Hepatocyte (in vitro differentiated cells): ENCODE data around the gene C2CD4D. TPM values are rescaled to one million over a fixed set of nuclear protein-coding genes. Genes with fewer than 3 reads are reported as not detected.

Experiments used
- DNase-seq: peaks from one replicate; pipeline ENCODE4 v3.0.0-alpha.2; 2016; ENCODE audit warnings: low spot score
- H2AFZ ChIP-seq: fragments of 200-600 bp; sonication (generic); 2 replicates; pipeline ENCODE4 v1.6.0; 2016; ENCODE audit warnings: antibody characterized with exemption, mild to moderate bottlenecking
- H3K27ac ChIP-seq: fragments of 200-600 bp; sonication (generic); 2 replicates; pipeline ENCODE4 v1.5.1; 2016; ENCODE audit warnings: mild to moderate bottlenecking
- H3K27me3 ChIP-seq: fragments of 200-600 bp; sonication (generic); 2 replicates; pipeline ENCODE4 v1.6.1; 2016
- H3K36me3 ChIP-seq: fragments of 200-600 bp; sonication (generic); replicated peaks from 2 replicates; pipeline ENCODE4 v1.5.1; 2016; ENCODE audit warnings: low read depth; ENCODE audit not compliant: insufficient read depth
- H3K4me1 ChIP-seq: fragments of 200-600 bp; sonication (generic); 2 replicates; pipeline ENCODE4 v1.5.1; 2016; ENCODE audit warnings: mild to moderate bottlenecking, moderate library complexity; ENCODE audit not compliant: insufficient read depth
- H3K4me2 ChIP-seq: fragments of 200-600 bp; sonication (generic); 2 replicates; pipeline ENCODE4 v1.6.0; 2016
- H3K4me3 ChIP-seq: fragments of 200-600 bp; sonication (generic); 2 replicates; pipeline ENCODE4 v1.5.1; 2016; ENCODE audit warnings: mild to moderate bottlenecking
- H3K79me2 ChIP-seq: fragments of 200-600 bp; sonication (generic); 2 replicates; pipeline ENCODE4 v1.6.0; 2017; ENCODE audit warnings: mild to moderate bottlenecking
- H3K9me2 ChIP-seq: fragments of 200-600 bp; sonication (generic); replicated peaks from 2 replicates; pipeline ENCODE4 v1.6.0; 2017; ENCODE audit warnings: mild to moderate bottlenecking; ENCODE audit not compliant: insufficient read depth
- H3K9me3 ChIP-seq: fragments of 200-600 bp; sonication (generic); 2 replicates; pipeline ENCODE4 v1.5.1; 2016; ENCODE audit warnings: low read depth, mild to moderate bottlenecking
- H4K20me1 ChIP-seq: fragments of 200-600 bp; sonication (generic); 2 replicates; pipeline ENCODE4 v1.6.0; 2016; ENCODE audit warnings: mild to moderate bottlenecking; ENCODE audit not compliant: insufficient read depth, poor library complexity, severe bottlenecking
- EZH2 ChIP-seq: fragments of 200-600 bp; sonication (generic); IDR thresholded peaks from 2 replicates; pipeline ENCODE4 v1.6.1; 2016; ENCODE audit warnings: antibody characterized with exemption, mild to moderate bottlenecking, borderline replicate concordance
- EZH2phosphoT487 ChIP-seq: fragments of 200-600 bp; sonication (generic); IDR thresholded peaks from one replicate; pipeline ENCODE4 v1.6.1; 2018; ENCODE audit warnings: antibody characterized with exemption, mild to moderate bottlenecking, low read depth, moderate library complexity; ENCODE audit not compliant: unreplicated experiment, severe bottlenecking
- WGBS: methylation state at CpG from one replicate; pipeline ENCODE4 v1.1.6; 2016; ENCODE audit warnings: low lambda C conversion rate; ENCODE audit errors: missing lambda C conversion rate; 5-methylcytosine and 5-hydroxymethylcytosine counted together
- polyA plus RNA-seq: library from polyadenylated mRNA; unstranded; fragments of >200 nt; fragmentation: Nextera tagmentation; extraction: Ambion mirVana; gene quantifications from 2 replicates; pipeline ENCODE4 v1.2.1, GENCODE V29; 2016
- total RNA-seq: library from RNA; depleted of rRNA; stranded (reverse); fragments of >200 nt; gene quantifications from 2 replicates; pipeline ENCODE4 v1.2.3, GENCODE V29; 2014
- TF ChIP-seq, protein P1 (sequence below): fragments of 200-600 bp; sonication (generic); IDR thresholded peaks from 2 replicates; pipeline ENCODE4 v1.5.1; 2016; ENCODE audit warnings: antibody characterized with exemption, mild to moderate bottlenecking; ENCODE audit not compliant: poor library complexity

Gene C2CD4D
- total and polyA plus RNA-seq, 2 experiments from 2014 or later: 1.1 TPM; not detected in 1

GRCh38 chr1:151864411-151864810, 24.8 kb upstream of the C2CD4D start:
- 29% methylated on average over 2 of the region's 2 CpGs for WGBS

DNA sequence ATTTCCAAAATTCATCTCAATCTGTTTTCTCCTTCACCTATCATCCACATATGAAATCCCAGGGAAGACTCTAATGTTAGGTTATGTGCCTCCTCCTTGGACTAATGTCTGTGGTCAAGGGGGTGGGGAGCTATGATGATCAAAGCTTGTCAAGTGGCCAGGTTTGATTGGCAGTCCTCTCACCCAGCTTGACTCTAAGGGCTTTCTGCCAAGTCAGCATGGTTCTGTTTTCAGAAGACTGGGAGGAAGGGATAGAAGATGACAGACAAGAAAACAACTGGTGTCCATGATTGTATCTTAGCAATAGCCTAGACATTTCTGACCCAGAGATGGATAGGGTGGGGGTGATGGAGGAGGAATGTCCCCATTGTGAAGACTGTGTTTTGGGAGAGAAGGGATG, 23.0 kb upstream of the C2CD4D start:
- no peak for TF ChIP-seq EZH2phosphoT487
- TF ChIP-seq, protein P1, sequence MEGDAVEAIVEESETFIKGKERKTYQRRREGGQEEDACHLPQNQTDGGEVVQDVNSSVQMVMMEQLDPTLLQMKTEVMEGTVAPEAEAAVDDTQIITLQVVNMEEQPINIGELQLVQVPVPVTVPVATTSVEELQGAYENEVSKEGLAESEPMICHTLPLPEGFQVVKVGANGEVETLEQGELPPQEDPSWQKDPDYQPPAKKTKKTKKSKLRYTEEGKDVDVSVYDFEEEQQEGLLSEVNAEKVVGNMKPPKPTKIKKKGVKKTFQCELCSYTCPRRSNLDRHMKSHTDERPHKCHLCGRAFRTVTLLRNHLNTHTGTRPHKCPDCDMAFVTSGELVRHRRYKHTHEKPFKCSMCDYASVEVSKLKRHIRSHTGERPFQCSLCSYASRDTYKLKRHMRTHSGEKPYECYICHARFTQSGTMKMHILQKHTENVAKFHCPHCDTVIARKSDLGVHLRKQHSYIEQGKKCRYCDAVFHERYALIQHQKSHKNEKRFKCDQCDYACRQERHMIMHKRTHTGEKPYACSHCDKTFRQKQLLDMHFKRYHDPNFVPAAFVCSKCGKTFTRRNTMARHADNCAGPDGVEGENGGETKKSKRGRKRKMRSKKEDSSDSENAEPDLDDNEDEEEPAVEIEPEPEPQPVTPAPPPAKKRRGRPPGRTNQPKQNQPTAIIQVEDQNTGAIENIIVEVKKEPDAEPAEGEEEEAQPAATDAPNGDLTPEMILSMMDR: no peak
- no peak for DNase-seq
- Histone ChIP-seq H3K36me3 (no peaks in the 10 kb centered on the region), H4K20me1 (no peaks in the 10 kb centered on the region), H3K4me3 (no peak overlapping the region), H3K27me3 (no peaks in the 10 kb centered on the region), H3K4me2 (no peak overlapping the region), H3K9me3 (no peaks in the 10 kb centered on the region), H3K79me2 (no peaks in the 10 kb centered on the region), H3K27ac (no peak overlapping the region), H3K4me1 (no peaks in the 10 kb centered on the region), H2AFZ (no peak overlapping the region), H3K9me2 (no peaks in the 10 kb centered on the region)

More at GRCh38 chr1:151864411-151864810, 24.8 kb upstream of the C2CD4D start:
- TF ChIP-seq EZH2phosphoT487 (no peak), EZH2 (no peak)
- TF ChIP-seq, protein P1: no peak
- Histone ChIP-seq H2AFZ (no peak overlapping the region), H4K20me1 (no peaks in the 10 kb centered on the region), H3K4me2 (no peak overlapping the region), H3K79me2 (no peaks in the 10 kb centered on the region), H3K27me3 (no peaks in the 10 kb centered on the region), H3K9me2 (no peaks in the 10 kb centered on the region), H3K27ac (no peak overlapping the region), H3K4me1 (no peaks in the 10 kb centered on the region), H3K4me3 (no peak overlapping the region), H3K9me3 (no peaks in the 10 kb centered on the region), H3K36me3 (no peaks in the 10 kb centered on the region)
- DNase-seq: no peak

- Histone ChIP-seq H3K4me1 (no peaks in the 10 kb centered on the region), H3K9me3 (no peaks in the 10 kb centered on the region), H2AFZ (no peak overlapping the region), H3K27ac (no peak overlapping the region), H3K4me3 (no peak overlapping the region), H3K79me2 (no peaks in the 10 kb centered on the region), H3K4me2 (no peak overlapping the region), H3K36me3 (no peaks in the 10 kb centered on the region), H4K20me1 (no peaks in the 10 kb centered on the region), H3K27me3 (no peaks in the 10 kb centered on the region), H3K9me2 (no peaks in the 10 kb centered on the region)
- no peak for DNase-seq
- 69% methylated on average over 7 of the region's 7 CpGs for WGBS
- TF ChIP-seq, protein P1: no peak
- no peak for TF ChIP-seq EZH2
- no peak for TF ChIP-seq EZH2phosphoT487
Observed at GRCh38 chr1:151860504-151861187, 21.0 kb upstream of the C2CD4D start.
